ENCODE measurements around the gene RIOX2.
"Not testable (repeated sequence)": the region's sequence is repeated elsewhere in the genome, so short reads cannot be mapped to it uniquely, and the experiment has no call there.

RIOX2 gene

GRCh38 chr3:98010883-98011449 is 38.7 kb upstream of the RIOX2 start:
- H3K4me3 ChIP-seq (ENCODE audit: control insufficient read depth in 1 of 7, extremely low read depth in 1 of 7, insufficient read depth in 4 of 7, low read depth in 2 of 7, low read length in 6 of 7); DNase-seq; H3K27me3 ChIP-seq (replicated peaks in 2 of 5; ENCODE audit: control insufficient read depth in 4 of 5, insufficient read depth in 5 of 5, low read length in 4 of 5); H3K4me1 ChIP-seq (ENCODE audit: control extremely low read depth in 1 of 4, control insufficient read depth in 4 of 4, insufficient read depth in 4 of 4, low read length in 3 of 4); POLR2A ChIA-PET; H3K36me3 ChIP-seq (ENCODE audit: control insufficient read depth in 4 of 4, insufficient read depth in 4 of 4, low read length in 3 of 4); H3K9me3 ChIP-seq (ENCODE audit: control extremely low read depth in 1 of 5, control insufficient read depth in 4 of 5, insufficient read depth in 2 of 5, low read depth in 1 of 5, low read length in 4 of 5); H3K27ac ChIP-seq (ENCODE audit: insufficient read depth in 1 of 2, low read depth in 1 of 2, low read length in 2 of 2, poor library complexity in 1 of 2, severe bottlenecking in 2 of 2): not testable (repeated sequence)
- CTCF ChIA-PET = interaction anchor here (0.6 to 3.4 kb wide), 6 partner anchors 10 to 575 kb away, joined by 3 to 22 read pairs (median 4); no protein-coding TSS in a partner anchor
- 86% methylated on average over 1 of the region's 4 CpGs for WGBS (ENCODE audit: insufficient coverage)

- H3K4me3 ChIP-seq (ENCODE audit: control insufficient read depth in 1 of 7, extremely low read depth in 1 of 7, insufficient read depth in 4 of 7, low read depth in 2 of 7, low read length in 6 of 7) = no peak overlapping the region
- no peak for DNase-seq
- no peaks in the 10 kb centered on the region for H3K27me3 ChIP-seq (replicated peaks in 2 of 5; ENCODE audit: control insufficient read depth in 4 of 5, insufficient read depth in 5 of 5, low read length in 4 of 5)
- H3K36me3 ChIP-seq (ENCODE audit: control insufficient read depth in 4 of 4, insufficient read depth in 4 of 4, low read length in 3 of 4) = no peaks in the 10 kb centered on the region
- POLR2A ChIA-PET = no interaction called here
- CTCF ChIA-PET = interaction anchor here (1.3 to 3.4 kb wide), 2 partner anchors 12 to 189 kb away, joined by 3 to 22 read pairs; no protein-coding TSS in a partner anchor
- no peak overlapping the region for H3K27ac ChIP-seq (ENCODE audit: insufficient read depth in 1 of 2, low read depth in 1 of 2, low read length in 2 of 2, poor library complexity in 1 of 2, severe bottlenecking in 2 of 2)
- WGBS (ENCODE audit: insufficient coverage) = 98% methylated on average over 5 of the region's 7 CpGs
- H3K4me1 ChIP-seq (ENCODE audit: control extremely low read depth in 1 of 4, control insufficient read depth in 4 of 4, insufficient read depth in 4 of 4, low read length in 3 of 4) = peaks cover 0 to 3% (median 1%) of the 10 kb centered on the region in 4 experiments
- no peaks in the 10 kb centered on the region for H3K9me3 ChIP-seq (ENCODE audit: control extremely low read depth in 1 of 5, control insufficient read depth in 4 of 5, insufficient read depth in 2 of 5, low read depth in 1 of 5, low read length in 4 of 5)
Observed at GRCh38 chr3:98010194-98010882, 38.1 kb upstream of the RIOX2 start.

- POLR2A ChIA-PET = interaction anchor here (0.7 kb wide), 1 partner anchor 300 kb away, joined by 3 read pairs; no protein-coding TSS in a partner anchor
- Histone ChIP-seq H3K4me3 (ENCODE audit: control insufficient read depth in 1 of 7, extremely low read depth in 1 of 7, insufficient read depth in 4 of 7, low read depth in 2 of 7, low read length in 6 of 7) (no peak overlapping the region), H3K27me3 (replicated peaks in 2 of 5; ENCODE audit: control insufficient read depth in 4 of 5, insufficient read depth in 5 of 5, low read length in 4 of 5) (no peaks in the 10 kb centered on the region), H3K9me3 (ENCODE audit: control extremely low read depth in 1 of 5, control insufficient read depth in 4 of 5, insufficient read depth in 2 of 5, low read depth in 1 of 5, low read length in 4 of 5) (no peaks in the 10 kb centered on the region), H3K27ac (ENCODE audit: insufficient read depth in 1 of 2, low read depth in 1 of 2, low read length in 2 of 2, poor library complexity in 1 of 2, severe bottlenecking in 2 of 2) (no peak overlapping the region), H3K36me3 (ENCODE audit: control insufficient read depth in 4 of 4, insufficient read depth in 4 of 4, low read length in 3 of 4) (no peaks in the 10 kb centered on the region), H3K4me1 (ENCODE audit: control extremely low read depth in 1 of 4, control insufficient read depth in 4 of 4, insufficient read depth in 4 of 4, low read length in 3 of 4) (peaks cover 2 to 15% (median 8%) of the 10 kb centered on the region in 4 experiments)
- CTCF ChIA-PET = interaction anchor here (2.4 to 3.7 kb wide), 3 partner anchors 13 to 31 kb away, joined by 7 to 12 read pairs (median 12); no protein-coding TSS in a partner anchor
- no peak for DNase-seq
- WGBS (ENCODE audit: insufficient coverage) = no CpG with 5 or more reads among the region's 2 CpGs
Observed at GRCh38 chr3:98008855-98009254, 36.6 kb upstream of the RIOX2 start.

- DNase-seq = no peak
- Histone ChIP-seq H3K27me3 (replicated peaks in 2 of 5; ENCODE audit: control insufficient read depth in 4 of 5, insufficient read depth in 5 of 5, low read length in 4 of 5) (no peaks in the 10 kb centered on the region), H3K27ac (ENCODE audit: insufficient read depth in 1 of 2, low read depth in 1 of 2, low read length in 2 of 2, poor library complexity in 1 of 2, severe bottlenecking in 2 of 2) (no peak overlapping the region), H3K36me3 (ENCODE audit: control insufficient read depth in 4 of 4, insufficient read depth in 4 of 4, low read length in 3 of 4) (no peaks in the 10 kb centered on the region), H3K9me3 (ENCODE audit: control extremely low read depth in 1 of 5, control insufficient read depth in 4 of 5, insufficient read depth in 2 of 5, low read depth in 1 of 5, low read length in 4 of 5) (no peaks in the 10 kb centered on the region), H3K4me1 (ENCODE audit: control extremely low read depth in 1 of 4, control insufficient read depth in 4 of 4, insufficient read depth in 4 of 4, low read length in 3 of 4) (peaks cover 7 to 24% (median 16%) of the 10 kb centered on the region in 4 experiments), H3K4me3 (ENCODE audit: control insufficient read depth in 1 of 7, extremely low read depth in 1 of 7, insufficient read depth in 4 of 7, low read depth in 2 of 7, low read length in 6 of 7) (no peak overlapping the region)
- WGBS (ENCODE audit: insufficient coverage) = 100% methylated on average over 1 of the region's 2 CpGs
- POLR2A ChIA-PET = no interaction called here
- CTCF ChIA-PET = interaction anchor here (0.7 to 1.7 kb wide), 2 partner anchors 11 to 19 kb away, joined by 3 read pairs; no protein-coding TSS in a partner anchor
Observed at GRCh38 chr3:98005438-98005837, 33.2 kb upstream of the RIOX2 start.

GRCh38 chr3:98004721-98005120 is 32.5 kb upstream of the RIOX2 start:
- CTCF ChIA-PET = no interaction called here

GRCh38 chr3:98003306-98003969 is 31.2 kb upstream of the RIOX2 start:
- 10% methylated on average over 1 of the region's 2 CpGs for WGBS (ENCODE audit: insufficient coverage)
- no peaks in the 10 kb centered on the region for H3K27me3 ChIP-seq (replicated peaks in 2 of 5; ENCODE audit: control insufficient read depth in 4 of 5, insufficient read depth in 5 of 5, low read length in 4 of 5)
- CTCF ChIA-PET = no interaction called here
- H3K27ac ChIP-seq (ENCODE audit: insufficient read depth in 1 of 2, low read depth in 1 of 2, low read length in 2 of 2, poor library complexity in 1 of 2, severe bottlenecking in 2 of 2) = no peak overlapping the region
- H3K4me3 ChIP-seq (ENCODE audit: control insufficient read depth in 1 of 7, extremely low read depth in 1 of 7, insufficient read depth in 4 of 7, low read depth in 2 of 7, low read length in 6 of 7) = peak overlapping the region in 2 of 7 experiments; percentile 9 to 29
- H3K4me1 ChIP-seq (ENCODE audit: control extremely low read depth in 1 of 4, control insufficient read depth in 4 of 4, insufficient read depth in 4 of 4, low read length in 3 of 4) = peaks cover 7 to 24% (median 16%) of the 10 kb centered on the region in 4 experiments
- H3K9me3 ChIP-seq (ENCODE audit: control extremely low read depth in 1 of 5, control insufficient read depth in 4 of 5, insufficient read depth in 2 of 5, low read depth in 1 of 5, low read length in 4 of 5) = no peaks in the 10 kb centered on the region
- DNase-seq = peak in 2 of 3 donors; percentile 47 to 65
- H3K36me3 ChIP-seq (ENCODE audit: control insufficient read depth in 4 of 4, insufficient read depth in 4 of 4, low read length in 3 of 4) = no peaks in the 10 kb centered on the region
- POLR2A ChIA-PET = no interaction called here

More at GRCh38 chr3:98004721-98005120, 32.5 kb upstream of the RIOX2 start:
- Histone ChIP-seq H3K27ac (ENCODE audit: insufficient read depth in 1 of 2, low read depth in 1 of 2, low read length in 2 of 2, poor library complexity in 1 of 2, severe bottlenecking in 2 of 2) (no peak overlapping the region), H3K4me1 (ENCODE audit: control extremely low read depth in 1 of 4, control insufficient read depth in 4 of 4, insufficient read depth in 4 of 4, low read length in 3 of 4) (peaks cover 7 to 24% (median 16%) of the 10 kb centered on the region in 4 experiments), H3K27me3 (replicated peaks in 2 of 5; ENCODE audit: control insufficient read depth in 4 of 5, insufficient read depth in 5 of 5, low read length in 4 of 5) (no peaks in the 10 kb centered on the region), H3K36me3 (ENCODE audit: control insufficient read depth in 4 of 4, insufficient read depth in 4 of 4, low read length in 3 of 4) (no peaks in the 10 kb centered on the region), H3K9me3 (ENCODE audit: control extremely low read depth in 1 of 5, control insufficient read depth in 4 of 5, insufficient read depth in 2 of 5, low read depth in 1 of 5, low read length in 4 of 5) (no peaks in the 10 kb centered on the region), H3K4me3 (ENCODE audit: control insufficient read depth in 1 of 7, extremely low read depth in 1 of 7, insufficient read depth in 4 of 7, low read depth in 2 of 7, low read length in 6 of 7) (no peak overlapping the region)
- no CpG with 5 or more reads among the region's 3 CpGs for WGBS (ENCODE audit: insufficient coverage)
- POLR2A ChIA-PET = no interaction called here
- peak in 2 of 3 donors; percentile 30 to 50 for DNase-seq

- Histone ChIP-seq H3K36me3 (ENCODE audit: control insufficient read depth in 4 of 4, insufficient read depth in 4 of 4, low read length in 3 of 4) (no peaks in the 10 kb centered on the region), H3K9me3 (ENCODE audit: control extremely low read depth in 1 of 5, control insufficient read depth in 4 of 5, insufficient read depth in 2 of 5, low read depth in 1 of 5, low read length in 4 of 5) (no peaks in the 10 kb centered on the region), H3K27me3 (replicated peaks in 2 of 5; ENCODE audit: control insufficient read depth in 4 of 5, insufficient read depth in 5 of 5, low read length in 4 of 5) (no peaks in the 10 kb centered on the region), H3K4me3 (ENCODE audit: control insufficient read depth in 1 of 7, extremely low read depth in 1 of 7, insufficient read depth in 4 of 7, low read depth in 2 of 7, low read length in 6 of 7) (no peak overlapping the region), H3K27ac (ENCODE audit: insufficient read depth in 1 of 2, low read depth in 1 of 2, low read length in 2 of 2, poor library complexity in 1 of 2, severe bottlenecking in 2 of 2) (no peak overlapping the region), H3K4me1 (ENCODE audit: control extremely low read depth in 1 of 4, control insufficient read depth in 4 of 4, insufficient read depth in 4 of 4, low read length in 3 of 4) (peaks cover 7 to 24% (median 16%) of the 10 kb centered on the region in 4 experiments)
- ChIA-PET POLR2A (no interaction called here), CTCF (no interaction called here)
- DNase-seq = no peak
- 100% methylated on average over 1 of the region's 1 CpG for WGBS (ENCODE audit: insufficient coverage)
Observed at GRCh38 chr3:98002717-98003116, 30.5 kb upstream of the RIOX2 start.
